ENCODE data around the gene SLC25A14. TPM values are rescaled to one million over a fixed set of nuclear protein-coding genes. Genes with fewer than 3 reads are reported as not detected.

SLC25A14 gene
- total RNA-seq, 4 donors from 2014 or later = 2.9 to 7.0 (median 5.1) TPM

GRCh38 chrX:130299279-130300009 lies 40.3 kb upstream of the SLC25A14 start:
- no peaks in the 10 kb centered on the region for H3K9me3 ChIP-seq
- no peak for TF ChIP-seq POLR2A (IDR thresholded peaks at IDR 0.05)
- no peak for TF ChIP-seq CTCF (IDR thresholded peaks at IDR 0.05 in 4 of 5, conservative IDR thresholded peaks at IDR 0.05 in 1 of 5)
- intact Hi-C loops (cut with DNase I; ENCODE audit: low total_unique reads) (no loop called here), in situ Hi-C loops (cut with MboI; ENCODE audit: low sequenced_read_pairs in 4 of 4) (no loop called here)
- no peak overlapping the region for H3K4me3 ChIP-seq
- no peaks in the 10 kb centered on the region for H3K36me3 ChIP-seq
- no peak for ATAC-seq
- H3K27me3 ChIP-seq = no peaks in the 10 kb centered on the region
- no peaks in the 10 kb centered on the region for H3K4me1 ChIP-seq
- H3K27ac ChIP-seq = no peak overlapping the region
- DNase-seq = no peak

DNA sequence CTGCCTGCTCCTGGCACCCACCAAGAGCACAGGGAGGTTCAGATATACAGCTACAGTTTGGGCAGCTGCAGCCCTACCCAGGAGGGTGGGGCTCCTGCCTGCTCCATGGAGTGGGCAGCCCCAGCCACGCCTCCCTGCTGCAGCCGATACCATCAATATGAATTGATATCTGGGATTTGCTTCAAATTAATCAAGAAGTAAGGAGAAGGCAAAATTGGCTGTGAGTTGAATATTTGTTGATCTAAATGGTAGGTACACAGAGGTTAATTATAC lies 39.8 kb upstream of the SLC25A14 start:
- H3K27ac ChIP-seq = no peak overlapping the region
- no peaks in the 10 kb centered on the region for H3K36me3 ChIP-seq
- ATAC-seq (no peak), DNase-seq (no peak)
- H3K9me3 ChIP-seq = no peaks in the 10 kb centered on the region
- no peak for TF ChIP-seq POLR2A (IDR thresholded peaks at IDR 0.05)
- TF ChIP-seq CTCF (IDR thresholded peaks at IDR 0.05 in 4 of 5, conservative IDR thresholded peaks at IDR 0.05 in 1 of 5) = no peak
- in situ Hi-C loops (cut with MboI; ENCODE audit: low sequenced_read_pairs in 4 of 4) = no loop called here
- H3K27me3 ChIP-seq = no peaks in the 10 kb centered on the region
- H3K4me1 ChIP-seq = no peaks in the 10 kb centered on the region
- intact Hi-C loops (cut with DNase I; ENCODE audit: low total_unique reads) = no loop called here
- no peak overlapping the region for H3K4me3 ChIP-seq

- no peaks in the 10 kb centered on the region for H3K27me3 ChIP-seq
- DNase-seq (no peak), ATAC-seq (no peak)
- H3K9me3 ChIP-seq = no peaks in the 10 kb centered on the region
- no peaks in the 10 kb centered on the region for H3K4me1 ChIP-seq
- in situ Hi-C loops (cut with MboI; ENCODE audit: low sequenced_read_pairs in 4 of 4) = no loop called here
- H3K4me3 ChIP-seq = no peak overlapping the region
- intact Hi-C loops (cut with DNase I; ENCODE audit: low total_unique reads) = no loop called here
- TF ChIP-seq POLR2A (IDR thresholded peaks at IDR 0.05) = no peak
- TF ChIP-seq CTCF (IDR thresholded peaks at IDR 0.05 in 4 of 5, conservative IDR thresholded peaks at IDR 0.05 in 1 of 5) = no peak
- no peak overlapping the region for H3K27ac ChIP-seq
- H3K36me3 ChIP-seq = no peaks in the 10 kb centered on the region
Measured at GRCh38 chrX:130301405-130301804, 38.3 kb upstream of the SLC25A14 start.

GRCh38 chrX:130301977-130302376 lies 37.7 kb upstream of the SLC25A14 start:
- Histone ChIP-seq H3K4me3 (no peak overlapping the region), H3K27me3 (no peaks in the 10 kb centered on the region), H3K9me3 (no peaks in the 10 kb centered on the region), H3K36me3 (no peaks in the 10 kb centered on the region), H3K27ac (no peak overlapping the region), H3K4me1 (no peaks in the 10 kb centered on the region)
- intact Hi-C loops (cut with DNase I; ENCODE audit: low total_unique reads) = no loop called here
- no peak for DNase-seq
- TF ChIP-seq CTCF (IDR thresholded peaks at IDR 0.05 in 4 of 5, conservative IDR thresholded peaks at IDR 0.05 in 1 of 5) (no peak), POLR2A (IDR thresholded peaks at IDR 0.05) (no peak)
- ATAC-seq = no peak
- in situ Hi-C loops (cut with MboI; ENCODE audit: low sequenced_read_pairs in 4 of 4) = no loop called here
